Activated CD8-positive, alpha-beta memory T cell treated with anti-CD3 and anti-CD28 coated beads, Interleukin-2, amount 50 U/mL, for 1 hour (primary cell): ENCODE measurements around the gene LOXL1.
A peak's percentile ranks its signal among the peaks of the same experiment; 100 is the strongest.

Experiments used
- DNase-seq: peaks from one replicate; pipeline ENCODE4 v3.0.0-alpha.2; 2020; ENCODE audit errors: extremely low read depth

Gene LOXL1

DNA sequence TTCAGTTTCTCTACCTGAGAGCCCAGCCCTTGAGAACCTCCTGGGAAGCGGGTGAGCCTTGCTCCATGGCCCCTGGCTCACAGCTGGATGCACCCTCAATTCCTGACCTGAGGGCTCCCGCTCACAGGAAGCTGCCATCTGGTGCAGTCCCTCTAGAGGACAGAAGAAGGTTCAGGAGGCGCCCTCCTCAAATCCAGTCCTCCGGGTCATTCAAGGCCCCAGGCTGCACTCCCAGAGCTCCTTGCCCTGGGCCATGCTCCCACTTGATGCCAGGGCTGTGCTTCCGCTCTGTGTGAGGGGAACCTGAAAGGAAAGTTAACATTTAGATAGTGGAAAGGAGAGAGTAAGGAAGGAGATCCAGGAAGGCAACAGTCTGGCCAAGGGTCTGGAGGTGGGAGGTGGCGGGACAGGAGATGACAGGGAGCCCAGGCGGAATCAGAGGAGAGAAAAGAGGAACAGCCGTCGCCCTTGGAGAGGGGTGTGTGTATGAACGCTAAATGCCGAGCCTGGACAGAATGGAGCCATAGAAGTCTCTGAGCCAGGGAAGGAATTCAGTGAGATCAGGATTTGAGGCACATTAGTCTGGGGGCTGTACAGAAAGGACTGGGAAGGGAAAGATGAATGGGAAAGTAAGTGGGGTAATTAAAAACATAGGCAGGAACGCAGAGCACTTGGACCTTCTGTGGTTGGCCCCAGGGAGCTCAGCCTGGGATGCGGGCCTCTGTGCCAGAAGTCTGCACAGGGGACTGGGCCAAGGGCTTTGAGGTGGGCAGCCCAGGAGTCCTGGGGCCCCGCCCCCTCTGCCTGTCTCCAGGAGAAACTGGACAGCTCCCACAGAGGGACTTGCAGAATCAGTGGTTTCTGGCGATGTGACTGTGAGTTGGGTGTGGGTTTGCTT, 26.8 kb upstream of the LOXL1 start:
- no peak for DNase-seq

DNA sequence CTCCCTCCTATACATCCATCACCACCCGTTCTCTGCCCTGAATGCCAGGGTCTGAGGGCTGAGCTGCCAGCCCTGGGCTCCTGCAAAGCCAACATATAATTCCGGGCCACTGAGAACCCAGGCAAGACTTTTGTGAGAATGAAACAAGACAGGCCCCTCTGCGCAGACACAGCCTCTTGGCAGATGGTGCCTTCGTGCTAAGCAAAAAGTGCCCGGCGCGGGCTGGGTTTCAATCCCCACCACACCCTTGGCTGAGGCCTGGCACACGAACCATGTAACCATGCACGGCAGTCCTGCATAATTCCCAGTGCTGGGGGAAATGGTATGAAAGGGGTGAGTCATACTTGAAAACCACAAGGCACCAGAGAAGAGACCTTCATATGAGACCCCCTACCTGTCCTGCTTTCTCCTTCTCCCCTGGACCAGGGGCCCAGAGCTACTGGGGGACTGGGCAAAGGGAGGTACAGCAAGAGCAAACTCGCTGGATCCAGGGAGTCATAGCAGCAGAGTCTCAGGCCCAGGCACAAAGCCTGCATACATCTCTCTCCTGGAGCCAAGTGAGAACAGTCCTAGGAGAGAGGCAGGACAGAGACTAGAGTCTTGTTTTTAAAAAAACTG, 26.1 kb upstream of the LOXL1 start:
- no peak for DNase-seq

DNA sequence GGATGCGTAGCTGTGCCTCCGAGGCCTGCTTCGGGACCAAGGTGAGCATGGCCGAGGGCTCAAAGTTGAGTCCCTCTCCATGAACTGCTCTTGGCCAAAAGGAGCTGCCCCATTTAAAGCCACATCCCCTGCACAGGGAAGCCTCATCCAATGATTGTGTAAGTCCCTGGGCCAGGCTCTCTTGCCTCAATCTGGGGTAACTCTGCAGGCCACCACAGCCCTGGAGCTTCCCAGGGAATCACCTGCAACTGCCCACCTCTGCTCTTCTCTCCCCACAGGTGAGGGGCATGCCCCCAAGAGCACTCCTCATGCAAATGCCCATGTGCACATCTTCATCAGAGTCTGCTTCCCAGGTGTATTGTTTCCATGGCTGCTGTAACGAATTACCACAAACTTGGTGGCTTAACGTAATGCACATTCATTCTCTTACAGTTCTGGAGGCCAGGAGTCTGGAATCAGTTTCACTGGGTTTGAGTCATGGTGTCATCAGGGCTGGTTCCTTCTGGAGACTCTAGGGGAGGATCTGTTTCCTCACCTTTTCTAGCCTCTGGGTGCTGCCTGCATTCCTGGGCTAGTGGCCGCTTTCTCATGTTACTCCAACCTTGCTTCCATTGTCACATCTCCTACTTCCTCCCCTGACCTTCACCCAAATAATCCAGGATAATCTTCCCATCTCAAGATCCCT, 25.0 kb upstream of the LOXL1 start:
- DNase-seq, result no peak

DNA sequence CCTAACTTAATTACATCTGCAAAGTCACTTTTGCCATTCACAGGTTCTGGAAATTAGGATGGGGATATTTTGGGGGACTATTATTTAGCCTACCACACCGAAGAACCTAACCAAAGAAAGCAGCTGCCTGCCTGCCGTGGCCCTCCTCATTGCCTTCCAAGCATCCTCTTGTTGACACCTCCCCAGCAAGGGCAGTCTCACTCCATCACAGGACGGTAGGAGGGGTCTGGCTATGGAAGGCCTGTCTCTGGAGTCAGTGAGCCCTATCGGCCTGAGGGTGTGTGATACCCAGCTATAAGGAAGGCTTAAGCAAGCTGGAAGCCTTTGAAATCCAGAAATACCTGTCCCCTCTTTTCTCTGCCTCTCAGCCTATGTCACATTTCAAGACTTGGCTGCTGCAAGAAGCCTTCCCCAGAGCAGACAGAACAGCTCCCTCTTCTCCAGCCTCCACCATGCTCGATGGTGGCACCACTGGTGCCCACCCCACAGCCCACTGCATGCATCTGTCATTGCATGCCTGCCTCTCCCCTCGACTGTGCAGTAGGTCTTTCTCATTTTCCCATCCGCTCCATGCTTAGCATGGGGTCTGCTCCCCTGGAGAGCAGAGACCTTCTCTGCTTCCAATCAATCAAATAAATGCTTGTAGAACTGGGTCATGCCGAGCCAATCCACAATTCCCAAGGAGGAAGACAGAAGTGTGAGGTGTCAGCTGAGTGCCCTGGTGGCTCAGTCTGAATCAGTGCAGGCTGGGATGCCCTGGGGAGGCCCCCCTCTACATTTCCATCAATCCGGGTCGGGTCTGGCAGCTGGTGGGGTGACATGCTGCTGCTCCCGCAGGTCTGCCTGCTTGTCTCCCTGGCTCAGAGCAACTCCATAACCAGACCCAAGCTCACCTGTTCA, 23.9 kb upstream of the LOXL1 start:
- no peak for DNase-seq

DNA sequence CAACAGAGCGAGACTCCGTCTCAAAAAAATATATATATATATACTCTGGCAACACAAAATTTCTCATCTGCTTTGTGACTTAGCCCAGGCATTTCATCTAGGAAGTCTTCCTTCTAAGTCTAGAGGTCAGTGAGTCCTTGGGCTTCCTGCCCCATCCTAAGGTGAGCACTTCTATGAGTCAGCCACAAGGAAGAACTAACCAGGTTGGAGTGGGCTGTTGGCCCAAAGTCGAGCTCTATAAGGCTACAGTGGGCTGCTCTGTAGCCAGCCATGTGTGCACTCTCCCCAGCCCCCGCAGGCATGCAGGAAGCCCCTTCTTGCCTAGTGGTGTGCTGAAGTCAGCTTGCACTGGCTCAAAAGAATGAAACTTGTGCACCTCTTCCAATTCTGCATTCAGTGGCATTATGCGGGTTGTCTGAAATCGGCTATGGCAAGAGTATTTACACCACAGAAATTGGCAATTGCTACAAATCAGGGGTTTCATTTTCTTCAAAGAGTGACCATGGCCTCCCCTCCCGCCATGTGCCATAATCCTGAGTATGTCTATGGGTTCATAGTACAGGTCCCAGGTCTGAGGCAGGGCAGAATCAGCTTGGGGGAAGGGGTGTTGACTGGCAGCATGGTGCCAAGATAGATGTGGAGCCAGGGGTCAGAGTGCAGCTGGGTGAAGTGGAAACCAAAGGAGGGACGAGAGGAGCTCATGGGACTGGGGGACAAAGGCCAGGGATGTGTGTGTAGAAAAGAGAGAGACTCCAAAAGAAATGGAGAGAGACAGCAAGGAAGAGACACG, 22.0 kb upstream of the LOXL1 start:
- no peak for DNase-seq

DNA sequence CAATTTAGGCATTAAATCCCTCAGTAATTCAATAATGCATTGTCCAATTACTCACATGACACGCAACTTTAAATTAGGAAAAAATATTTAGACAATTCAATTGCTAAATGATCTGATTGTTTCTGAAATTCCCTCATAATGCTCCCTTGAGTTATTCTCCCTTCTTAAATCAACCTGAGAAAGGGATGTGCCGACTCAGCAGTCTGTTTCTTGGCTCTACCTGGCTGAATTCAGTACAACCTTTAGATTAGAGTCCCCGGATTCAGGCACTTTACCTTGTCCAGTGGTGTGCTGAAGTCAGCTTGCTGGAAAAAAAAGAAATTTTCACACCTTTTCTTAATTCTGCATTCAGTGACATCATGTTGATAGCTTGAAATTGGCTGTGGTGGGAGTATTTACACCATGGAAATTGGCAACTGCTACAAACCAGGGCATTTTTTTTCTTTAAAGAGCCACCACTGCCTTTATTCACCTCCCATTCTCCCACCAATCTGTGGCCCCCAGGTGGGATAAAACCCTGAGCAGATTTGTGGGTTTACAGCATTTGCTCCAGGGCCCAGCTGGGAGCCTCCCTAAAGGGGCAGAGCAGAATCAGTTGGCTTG, 20.9 kb upstream of the LOXL1 start:
- DNase-seq, result no peak

DNA sequence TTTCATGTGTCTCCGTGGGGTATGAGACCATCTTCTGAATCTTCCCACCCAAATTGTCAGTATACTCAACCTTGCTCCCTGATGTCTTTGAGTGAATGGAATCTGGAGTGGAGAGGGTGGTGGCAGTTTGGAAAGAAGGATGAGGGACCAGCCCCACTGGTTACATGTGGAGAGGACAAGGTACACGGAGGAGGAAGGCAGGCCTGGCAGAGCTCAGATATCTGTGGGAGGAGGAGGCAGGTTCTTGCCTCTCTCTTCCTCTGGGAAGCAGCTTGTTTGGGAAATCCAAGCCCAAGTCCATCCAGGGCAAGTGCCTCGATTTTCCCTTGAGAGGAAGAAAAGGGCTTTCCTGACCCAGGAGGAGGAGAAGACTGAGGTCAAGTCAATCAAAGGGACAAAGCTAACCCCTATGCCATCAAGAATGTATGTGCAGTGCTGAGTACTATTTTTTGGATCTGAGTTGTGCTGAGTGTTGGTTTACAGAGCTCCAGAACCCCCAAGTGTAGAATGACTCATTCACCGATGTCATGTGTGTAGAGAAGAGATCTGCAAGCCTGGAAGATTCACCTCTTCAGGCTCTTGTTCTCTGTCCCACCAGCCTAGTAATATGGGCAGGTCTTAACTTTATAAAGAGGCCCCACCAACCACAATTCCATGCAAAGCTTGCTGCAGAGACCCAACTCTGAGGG, 19.8 kb upstream of the LOXL1 start:
- DNase-seq, result no peak

DNA sequence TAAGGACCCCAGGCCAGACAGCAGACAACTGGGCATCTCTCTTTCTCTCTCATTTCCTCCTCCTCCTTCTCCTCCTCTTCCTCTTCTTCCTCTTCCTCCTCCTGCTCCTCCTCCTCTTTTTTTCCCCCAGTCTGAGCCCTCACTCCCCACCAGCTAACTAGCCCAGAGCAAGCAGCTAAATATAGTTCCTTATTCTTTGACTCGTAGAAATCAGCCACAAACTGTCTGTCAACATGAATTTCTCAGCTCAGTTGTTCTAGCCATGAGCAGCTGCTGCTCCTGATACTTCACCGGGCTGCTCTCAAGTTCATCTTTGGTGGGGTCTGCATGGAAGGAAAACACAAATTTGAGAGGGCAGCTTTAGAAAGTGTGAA, 19.2 kb upstream of the LOXL1 start:
- no peak for DNase-seq

DNA sequence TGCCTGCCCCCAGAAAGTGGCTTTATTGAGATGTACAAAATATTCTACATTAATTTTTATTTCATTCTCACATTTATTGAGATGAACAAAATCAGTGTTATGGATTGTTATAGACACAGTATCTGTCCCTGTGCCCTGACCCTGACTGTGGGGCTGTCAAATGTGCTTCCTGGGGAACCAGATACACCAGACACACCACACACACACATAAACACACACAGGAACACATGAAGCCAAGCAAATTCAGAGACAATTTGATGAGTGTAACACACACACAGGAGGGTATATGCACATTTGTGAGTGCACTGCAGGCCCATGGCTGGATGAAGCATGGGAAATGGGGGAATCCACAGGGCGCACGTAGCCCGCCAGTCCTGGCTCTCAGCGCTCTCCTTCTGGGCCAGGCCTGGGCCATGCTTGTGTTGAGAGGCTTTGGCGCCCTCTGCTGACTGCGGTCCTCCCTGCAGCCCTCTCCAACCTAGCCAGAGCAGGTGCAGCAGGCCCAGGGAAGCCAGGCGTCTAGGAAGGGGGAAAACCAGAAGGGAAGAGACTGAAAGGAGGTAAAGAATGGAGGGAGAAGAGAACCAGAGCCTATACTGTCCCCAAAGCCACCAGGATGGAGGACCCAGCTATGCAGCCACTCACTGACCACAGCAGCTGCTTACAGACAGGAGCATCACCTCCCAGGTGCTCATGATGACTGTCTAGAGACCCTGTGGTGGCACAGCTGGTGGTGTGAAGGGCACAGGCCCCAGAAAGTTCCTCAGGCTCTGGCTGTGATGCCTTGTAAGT, 18.0 kb upstream of the LOXL1 start:
- peak; percentile 23 for DNase-seq

DNA sequence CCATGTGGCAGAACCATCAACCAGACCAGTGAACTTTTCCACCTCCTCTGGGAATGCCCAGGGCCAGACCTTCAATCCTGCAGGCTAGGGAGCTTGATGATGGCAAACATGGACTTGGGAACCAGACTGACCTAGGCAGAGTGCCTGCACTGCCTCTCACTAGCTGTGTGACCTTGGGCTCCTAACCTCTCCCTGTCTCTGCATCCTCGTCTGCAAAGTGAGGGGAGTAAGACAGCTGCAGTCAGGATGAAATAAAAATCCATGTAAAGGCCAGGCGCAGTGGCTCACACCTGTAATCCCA, 17.5 kb upstream of the LOXL1 start:
- DNase-seq, result no peak

DNA sequence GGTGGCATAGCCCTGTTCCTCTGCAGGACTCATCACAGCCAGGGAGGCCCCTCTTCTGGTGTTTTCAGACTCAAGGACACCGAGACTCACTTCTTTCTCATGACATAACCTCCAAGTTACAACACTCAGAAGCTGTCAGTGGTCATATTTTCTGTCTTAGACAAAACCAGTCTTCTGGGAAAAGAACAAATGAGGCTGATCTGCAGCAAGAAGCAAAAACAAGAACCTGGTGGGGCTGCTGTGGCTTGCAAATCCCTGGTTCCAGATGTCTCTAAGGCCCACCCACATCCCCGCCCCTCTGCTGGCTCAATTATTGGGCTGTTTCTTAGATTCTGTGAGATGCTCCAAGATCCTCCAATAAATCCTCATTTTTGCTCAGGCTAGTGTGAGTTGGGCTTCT, 16.6 kb upstream of the LOXL1 start:
- no peak for DNase-seq

DNA sequence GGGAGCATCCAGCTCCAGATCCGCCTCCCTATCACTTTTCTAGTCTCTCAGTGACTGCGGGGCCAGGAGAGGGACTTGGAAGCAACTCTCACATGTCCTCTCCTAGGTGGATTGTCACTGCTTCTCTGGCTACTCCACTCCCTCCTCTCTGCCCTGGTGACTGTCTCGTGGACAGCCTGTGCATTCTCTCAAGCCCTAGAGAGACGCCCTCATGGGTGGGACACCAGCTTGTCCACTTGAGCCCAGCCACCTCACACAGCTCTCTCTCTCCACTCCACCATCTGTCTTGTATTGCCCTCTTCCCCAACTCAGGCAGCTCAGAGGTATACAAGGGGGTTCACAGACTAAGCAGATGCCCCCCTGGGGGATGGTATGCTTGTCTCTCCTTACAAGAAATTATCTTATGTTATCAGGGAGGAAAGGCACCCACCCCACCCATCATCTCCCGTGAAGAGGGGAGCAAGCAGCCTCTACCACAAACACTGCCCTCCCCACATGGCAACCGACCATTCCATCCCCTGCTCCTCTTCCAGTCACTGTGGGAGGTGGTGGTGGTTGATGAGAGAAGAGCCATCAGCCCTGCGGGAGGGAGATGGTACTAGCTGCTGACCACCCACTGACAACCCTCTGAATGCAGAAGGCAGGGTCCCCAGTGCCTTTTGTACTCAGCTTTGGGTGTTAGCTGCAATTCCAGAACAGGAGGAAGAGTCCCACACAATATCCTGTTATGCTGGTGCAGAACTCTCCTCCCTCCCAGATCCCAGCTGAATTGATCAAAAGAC, 15.5 kb upstream of the LOXL1 start:
- no peak for DNase-seq

DNA sequence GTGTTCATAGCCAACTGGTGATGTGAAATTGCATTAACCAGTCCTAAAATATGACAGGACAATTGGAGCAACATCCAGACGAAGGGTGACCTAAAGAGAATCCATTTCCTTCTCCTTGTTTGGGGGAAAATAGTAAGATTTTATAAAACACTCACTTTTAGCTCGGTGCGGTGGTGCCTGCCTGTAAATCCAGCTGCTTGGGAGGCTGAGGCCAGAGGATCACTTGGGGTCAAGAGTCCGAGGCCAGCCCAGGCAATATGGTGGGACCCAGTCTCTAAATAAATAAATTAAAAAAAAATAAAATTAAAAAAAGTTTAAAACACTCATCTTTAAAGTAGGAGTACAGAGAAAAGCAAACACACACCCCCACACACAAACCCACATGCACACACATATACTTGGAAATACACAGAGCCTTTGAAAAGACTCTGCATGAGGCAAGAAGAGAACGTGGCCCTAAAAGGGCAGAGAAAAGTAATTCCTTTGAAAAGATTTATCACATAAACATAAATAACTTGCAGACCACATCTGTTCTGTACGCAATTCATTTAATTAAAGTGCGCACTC, 14.1 kb upstream of the LOXL1 start:
- DNase-seq, result no peak

DNA sequence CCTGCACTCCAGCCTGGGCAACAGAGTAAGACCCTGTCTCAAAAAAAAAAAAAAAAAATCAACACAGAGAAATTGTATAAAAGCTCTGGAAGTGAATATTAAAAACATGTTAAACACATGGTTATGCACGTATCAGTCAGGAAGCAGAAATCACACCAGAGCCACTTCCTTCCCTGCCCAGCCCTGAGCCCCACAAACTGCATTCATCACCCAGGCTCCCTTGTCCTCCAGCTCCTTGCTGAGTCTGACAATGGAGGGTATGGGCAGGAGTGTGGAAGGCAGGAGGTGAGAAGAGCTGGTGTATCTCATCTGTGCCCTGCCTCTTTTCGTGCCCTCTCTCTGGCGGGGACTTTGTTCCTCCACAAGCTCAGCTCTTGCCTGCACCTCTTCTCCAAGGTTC, 12.1 kb upstream of the LOXL1 start:
- no peak for DNase-seq

DNA sequence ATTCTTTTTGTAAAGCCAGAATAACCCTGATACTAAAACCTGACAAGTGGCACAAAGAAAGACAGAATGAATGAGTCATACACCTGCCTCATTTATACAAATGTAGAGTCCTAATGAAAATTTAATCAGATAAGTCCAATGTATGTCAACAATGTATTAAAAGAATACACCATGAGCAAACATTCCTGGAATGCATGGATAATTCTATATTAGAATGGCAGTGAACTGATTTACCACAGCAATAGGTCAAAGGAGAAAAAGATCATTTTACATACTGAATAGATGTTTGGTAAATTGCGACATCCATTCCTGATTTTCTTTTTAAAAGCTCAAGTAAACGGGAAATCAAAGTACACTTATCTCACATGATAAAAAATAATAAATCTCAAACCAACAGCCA, 11.2 kb upstream of the LOXL1 start:
- no peak for DNase-seq

DNA sequence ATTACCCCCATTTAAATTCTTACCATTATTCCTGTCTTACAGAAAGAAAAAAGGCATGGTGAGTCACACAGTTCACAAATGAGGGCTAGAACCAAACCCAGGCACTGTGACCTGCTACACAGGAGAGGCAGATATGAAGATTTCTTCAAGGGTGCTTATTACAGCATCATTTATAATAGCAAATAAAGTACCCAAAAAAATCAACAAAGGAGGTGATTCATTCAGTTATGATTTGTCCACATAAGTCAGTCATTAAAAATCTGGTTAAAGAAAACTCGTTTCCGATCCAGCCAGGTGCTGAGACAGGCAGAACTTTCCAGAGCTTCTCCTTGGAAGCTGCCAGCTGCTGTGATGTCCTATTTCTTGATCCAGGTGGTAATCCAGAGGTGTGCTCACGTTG, 7.5 kb upstream of the LOXL1 start:
- DNase-seq, result no peak

DNA sequence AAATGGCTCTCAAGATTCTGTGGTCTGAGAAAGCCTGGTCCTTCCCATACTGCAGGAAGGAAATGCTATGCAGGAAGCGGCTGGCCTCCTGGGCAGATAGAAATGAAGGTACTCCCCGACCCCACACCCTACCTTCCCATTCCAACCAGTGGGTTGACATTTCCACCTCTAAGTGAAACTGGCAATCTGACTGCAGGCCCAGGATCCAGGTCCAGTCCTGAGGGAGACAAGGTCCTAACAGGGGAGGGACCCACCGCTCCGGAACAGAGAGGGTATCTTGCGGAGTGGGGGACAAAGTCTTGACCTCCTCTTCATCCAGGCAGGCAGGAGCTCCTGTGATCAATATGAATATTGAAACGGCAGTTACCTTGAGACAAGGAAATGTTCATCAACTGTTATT, 6.6 kb upstream of the LOXL1 start:
- no peak for DNase-seq

DNA sequence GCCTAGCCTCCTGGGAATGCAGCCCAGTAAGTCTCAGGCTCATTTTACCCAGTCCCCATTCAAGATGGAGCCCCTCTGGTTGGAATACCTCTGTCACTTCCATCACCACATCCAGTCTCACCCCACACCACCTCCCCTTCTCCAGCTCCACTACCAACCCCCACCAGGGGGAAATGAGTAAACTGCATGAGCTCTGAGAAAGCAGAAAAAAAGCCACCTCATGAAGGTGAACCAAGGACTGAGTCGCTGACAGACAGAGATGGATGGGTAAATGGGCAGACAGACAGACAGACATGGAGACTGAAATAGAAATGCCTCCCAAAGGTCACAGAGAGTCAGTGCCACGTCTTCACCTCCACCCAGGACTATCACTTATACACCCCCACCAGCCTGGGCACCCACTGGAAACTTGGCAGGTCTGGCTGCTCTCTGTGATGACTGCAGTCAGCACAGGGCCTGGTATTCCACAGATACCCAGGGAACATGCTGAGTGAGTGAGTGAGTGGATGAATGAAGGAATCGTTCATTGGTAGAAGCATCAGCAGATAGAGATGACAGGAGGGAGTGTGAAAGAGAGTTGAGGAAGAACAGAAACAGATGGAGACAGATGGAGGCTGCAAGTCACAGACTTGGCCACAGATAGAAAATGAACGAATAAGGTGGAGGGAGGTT, 4.9 kb upstream of the LOXL1 start:
- DNase-seq, result no peak
